Measurements from ENCODE around the gene ARHGEF19. TPM values are rescaled to one million over a fixed set of nuclear protein-coding genes. Genes with fewer than 3 reads are reported as not detected.
"Not testable (repeated sequence)": the region's sequence is repeated elsewhere in the genome, so short reads cannot be mapped to it uniquely, and the experiment has no call there.

The ARHGEF19 gene
- total RNA-seq, 4 donors from 2014 or later: 33.0 to 83.8 (median 45.7) TPM

DNA sequence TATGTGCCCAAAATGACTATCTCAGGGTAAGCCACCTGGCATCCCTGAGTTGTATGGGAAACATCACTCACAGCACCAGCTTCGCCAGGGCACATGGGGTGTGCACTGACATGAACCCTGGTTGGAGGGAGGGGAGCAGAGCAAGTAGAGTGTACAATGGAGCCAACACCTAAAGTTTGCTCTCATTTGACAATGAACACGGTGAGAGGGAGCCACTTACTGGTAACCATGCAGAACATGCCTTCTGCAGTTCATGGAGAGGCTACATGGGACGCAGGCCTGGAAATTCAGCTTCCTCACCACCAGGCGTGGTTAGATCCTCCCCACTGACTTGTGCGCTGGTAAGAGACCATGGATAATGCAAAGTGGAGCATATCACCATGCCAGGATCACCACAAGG, 34.5 kb upstream of the ARHGEF19 start:
- no peaks in the 10 kb centered on the region for H3K27me3 ChIP-seq
- no peak overlapping the region for H3K4me3 ChIP-seq
- H3K4me1 ChIP-seq: peaks cover 63% of the 10 kb centered on the region
- H3K27ac ChIP-seq: no peak overlapping the region
- no peak for DNase-seq (ENCODE audit: low spot score in 2 of 2)
- no peaks in the 10 kb centered on the region for H3K9me3 ChIP-seq
- WGBS: 79% methylated on average over 5 of the region's 5 CpGs
- peaks cover 18% of the 10 kb centered on the region for H3K36me3 ChIP-seq
- TF ChIP-seq, protein P1, sequence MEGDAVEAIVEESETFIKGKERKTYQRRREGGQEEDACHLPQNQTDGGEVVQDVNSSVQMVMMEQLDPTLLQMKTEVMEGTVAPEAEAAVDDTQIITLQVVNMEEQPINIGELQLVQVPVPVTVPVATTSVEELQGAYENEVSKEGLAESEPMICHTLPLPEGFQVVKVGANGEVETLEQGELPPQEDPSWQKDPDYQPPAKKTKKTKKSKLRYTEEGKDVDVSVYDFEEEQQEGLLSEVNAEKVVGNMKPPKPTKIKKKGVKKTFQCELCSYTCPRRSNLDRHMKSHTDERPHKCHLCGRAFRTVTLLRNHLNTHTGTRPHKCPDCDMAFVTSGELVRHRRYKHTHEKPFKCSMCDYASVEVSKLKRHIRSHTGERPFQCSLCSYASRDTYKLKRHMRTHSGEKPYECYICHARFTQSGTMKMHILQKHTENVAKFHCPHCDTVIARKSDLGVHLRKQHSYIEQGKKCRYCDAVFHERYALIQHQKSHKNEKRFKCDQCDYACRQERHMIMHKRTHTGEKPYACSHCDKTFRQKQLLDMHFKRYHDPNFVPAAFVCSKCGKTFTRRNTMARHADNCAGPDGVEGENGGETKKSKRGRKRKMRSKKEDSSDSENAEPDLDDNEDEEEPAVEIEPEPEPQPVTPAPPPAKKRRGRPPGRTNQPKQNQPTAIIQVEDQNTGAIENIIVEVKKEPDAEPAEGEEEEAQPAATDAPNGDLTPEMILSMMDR (IDR thresholded peaks at IDR 0.05): no peak
- TF ChIP-seq POLR2A (IDR thresholded peaks at IDR 0.05) (no peak), EP300 (IDR thresholded peaks at IDR 0.05) (no peak), POLR2AphosphoS5 (IDR thresholded peaks at IDR 0.05) (no peak)

- not testable (repeated sequence) for H3K4me3 ChIP-seq; H3K9me3 ChIP-seq; H3K27ac ChIP-seq; H3K27me3 ChIP-seq; DNase-seq (ENCODE audit: low spot score in 2 of 2)
- 100% methylated on average over 1 of the region's 1 CpG for WGBS
- peaks cover 11% of the 10 kb centered on the region for H3K36me3 ChIP-seq
- H3K4me1 ChIP-seq: peaks cover 56% of the 10 kb centered on the region
These were observed 33.8 kb upstream of the ARHGEF19 start for GRCh38 chr1:16246239-16246638.

DNA sequence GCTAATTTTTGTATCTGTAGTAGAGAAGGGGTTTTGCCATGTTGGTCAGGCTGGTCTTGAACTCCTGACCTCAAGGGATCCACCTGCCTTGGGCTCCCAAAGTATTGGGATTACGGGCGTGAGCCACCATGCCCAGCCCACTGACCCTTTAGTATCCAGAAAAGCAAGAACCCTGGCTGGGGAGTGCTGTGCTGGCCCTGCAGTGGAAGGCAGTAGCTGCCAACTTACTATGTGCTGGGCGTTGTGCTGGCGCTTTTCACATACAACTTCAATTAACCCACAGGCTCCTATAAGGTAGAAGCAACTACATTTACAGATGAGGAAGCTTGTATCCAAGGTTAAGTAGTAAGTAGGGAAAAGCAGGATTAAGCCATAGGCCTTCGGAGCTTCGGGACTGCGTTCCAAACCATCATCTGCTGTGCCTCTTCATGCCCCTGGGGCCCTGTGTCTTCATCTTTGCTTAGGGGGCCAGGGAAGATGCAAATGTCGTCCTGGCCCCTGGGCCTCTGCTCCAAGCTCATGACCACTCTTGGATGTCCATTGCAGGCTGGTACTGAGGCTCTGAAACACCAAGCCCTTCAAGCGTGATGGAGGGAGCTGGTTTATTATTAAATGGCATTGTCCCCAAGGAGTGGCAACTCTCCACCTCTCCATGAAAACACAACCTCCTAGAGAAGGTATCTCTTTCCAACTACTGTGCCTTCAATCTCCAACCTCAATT, 33.2 kb upstream of the ARHGEF19 start:
- peaks cover 52% of the 10 kb centered on the region for H3K4me1 ChIP-seq

GRCh38 chr1:16244650-16245285, 32.3 kb upstream of the ARHGEF19 start:
- DNase-seq (ENCODE audit: low spot score in 2 of 2): no peak
- Histone ChIP-seq H3K4me3 (no peak overlapping the region), H3K9me3 (no peaks in the 10 kb centered on the region), H3K27me3 (no peaks in the 10 kb centered on the region), H3K36me3 (peaks cover 5% of the 10 kb centered on the region), H3K27ac (no peak overlapping the region), H3K4me1 (peaks cover 47% of the 10 kb centered on the region)
- WGBS: 81% methylated on average over 8 of the region's 8 CpGs
- TF ChIP-seq POLR2AphosphoS5 (IDR thresholded peaks at IDR 0.05): no peak
- TF ChIP-seq, protein P1 (IDR thresholded peaks at IDR 0.05): no peak
- TF ChIP-seq POLR2A (IDR thresholded peaks at IDR 0.05): no peak
- no peak for TF ChIP-seq EP300 (IDR thresholded peaks at IDR 0.05)

More for the DNA sequence above, 33.2 kb upstream of the ARHGEF19 start:
- H3K27me3 ChIP-seq: no peaks in the 10 kb centered on the region
- H3K4me3 ChIP-seq: no peak overlapping the region
- H3K9me3 ChIP-seq: no peaks in the 10 kb centered on the region
- no peak for DNase-seq (ENCODE audit: low spot score in 2 of 2)
- WGBS: 89% methylated on average over 7 of the region's 9 CpGs
- no peak for TF ChIP-seq POLR2A (IDR thresholded peaks at IDR 0.05)
- TF ChIP-seq EP300 (IDR thresholded peaks at IDR 0.05): no peak
- TF ChIP-seq, protein P1 (IDR thresholded peaks at IDR 0.05): no peak
- no peak for TF ChIP-seq POLR2AphosphoS5 (IDR thresholded peaks at IDR 0.05)
- H3K27ac ChIP-seq: no peak overlapping the region
- H3K36me3 ChIP-seq: peaks cover 5% of the 10 kb centered on the region

DNA sequence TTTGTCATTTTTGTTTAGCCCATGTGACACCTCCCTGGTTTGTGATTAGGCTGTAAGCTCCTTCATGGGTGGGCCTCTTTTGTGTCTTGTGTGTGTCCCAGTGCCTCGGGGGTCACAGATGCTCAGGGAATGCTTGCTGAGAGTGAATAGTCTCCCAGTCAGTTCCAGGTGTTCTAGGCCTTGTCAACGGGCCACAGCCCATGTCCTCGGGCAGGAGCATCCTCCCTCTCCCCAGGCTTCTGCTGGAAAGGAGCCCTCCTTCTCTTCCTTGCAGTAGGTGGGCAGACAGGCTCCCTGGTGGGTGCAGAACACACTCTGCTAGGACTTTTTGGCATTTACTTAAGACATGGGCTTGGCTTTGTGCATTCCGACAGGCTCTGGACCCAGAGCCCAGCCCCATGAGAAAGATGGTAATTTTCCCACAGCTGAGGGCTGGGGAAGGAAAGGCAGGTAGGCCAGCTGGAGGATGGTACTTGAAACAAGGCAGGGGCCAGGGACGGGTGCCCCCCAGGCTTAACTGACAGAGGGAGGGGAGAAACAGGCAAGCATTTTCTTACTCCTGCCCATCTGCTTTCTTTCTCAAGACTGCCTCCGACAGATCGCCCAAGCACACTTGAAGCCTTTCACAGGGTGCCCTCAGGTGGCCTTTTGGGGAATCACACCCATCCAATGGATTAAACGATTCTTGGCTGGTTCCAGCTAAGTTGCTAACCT, 31.6 kb upstream of the ARHGEF19 start:
- Histone ChIP-seq H3K9me3 (no peaks in the 10 kb centered on the region), H3K4me3 (no peak overlapping the region), H3K27ac (no peak overlapping the region), H3K4me1 (peaks cover 40% of the 10 kb centered on the region), H3K27me3 (no peaks in the 10 kb centered on the region), H3K36me3 (peaks cover 5% of the 10 kb centered on the region)
- 8% methylated on average over 7 of the region's 8 CpGs for WGBS
- TF ChIP-seq EP300 (IDR thresholded peaks at IDR 0.05): no peak
- TF ChIP-seq POLR2AphosphoS5 (IDR thresholded peaks at IDR 0.05): no peak
- TF ChIP-seq, protein P1 (IDR thresholded peaks at IDR 0.05): peak; percentile 81 to 84
- TF ChIP-seq POLR2A (IDR thresholded peaks at IDR 0.05): no peak
- DNase-seq (ENCODE audit: low spot score in 2 of 2): peak; percentile 88 to 90
